GM21423 (cell line): ENCODE measurements around the gene ANP32B.
A peak's percentile ranks its signal among the peaks of the same experiment; 100 is the strongest.

Source experiments
- ATAC-seq: cut with Tn5 transposase; IDR thresholded peaks from one replicate; pipeline ENCODE4 v1.9.1; 2021; ENCODE audit warnings: mild to moderate bottlenecking, moderate library complexity; ENCODE audit not compliant: unreplicated experiment

Gene ANP32B

DNA sequence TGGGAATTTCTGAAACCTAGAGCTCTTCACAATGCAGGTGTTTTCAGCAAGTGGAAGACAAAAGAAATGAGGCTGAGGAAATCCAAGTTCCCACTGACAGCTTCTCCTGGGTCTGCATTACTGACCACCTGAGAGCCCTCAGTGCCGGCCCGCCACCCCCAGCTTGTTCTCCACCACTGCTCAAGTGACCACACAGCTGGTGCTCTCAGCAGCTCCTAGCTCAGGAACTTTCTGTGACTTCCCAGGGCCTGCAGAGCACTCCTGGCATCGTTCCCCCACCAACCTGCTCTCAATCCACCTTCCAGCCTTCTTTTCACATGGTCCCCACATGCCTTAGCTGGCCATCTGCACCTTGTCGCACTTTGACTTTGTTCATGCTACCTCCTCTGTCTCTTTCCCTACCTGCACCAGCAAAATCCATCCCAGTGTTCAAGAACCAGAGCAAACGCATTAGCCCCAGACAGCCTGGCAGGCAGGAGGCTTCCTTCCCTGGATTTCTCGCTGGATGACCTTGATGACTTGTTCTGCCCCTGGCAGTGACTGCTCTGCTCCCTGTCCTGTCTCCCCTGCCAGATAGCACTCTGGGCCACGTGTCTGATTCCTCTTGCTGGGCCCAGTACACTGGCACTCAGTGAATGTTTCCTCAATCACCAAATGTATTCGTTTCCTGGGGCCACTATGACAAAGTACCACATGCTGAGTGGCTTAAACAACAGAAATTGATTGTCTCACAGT lies 38.3 kb downstream of the ANP32B start:
- no peak for ATAC-seq

- no peak for ATAC-seq
Observed at GRCh38 chr9:98022447-98022846, 39.3 kb downstream of the ANP32B start.

- no peak for ATAC-seq
Observed at GRCh38 chr9:98024702-98025101, 41.6 kb downstream of the ANP32B start.

- no peak for ATAC-seq
Observed at GRCh38 chr9:98031169-98031568, 48.0 kb downstream of the ANP32B start.

- no peak for ATAC-seq
Observed at GRCh38 chr9:98031935-98032334, 48.8 kb downstream of the ANP32B start.

DNA sequence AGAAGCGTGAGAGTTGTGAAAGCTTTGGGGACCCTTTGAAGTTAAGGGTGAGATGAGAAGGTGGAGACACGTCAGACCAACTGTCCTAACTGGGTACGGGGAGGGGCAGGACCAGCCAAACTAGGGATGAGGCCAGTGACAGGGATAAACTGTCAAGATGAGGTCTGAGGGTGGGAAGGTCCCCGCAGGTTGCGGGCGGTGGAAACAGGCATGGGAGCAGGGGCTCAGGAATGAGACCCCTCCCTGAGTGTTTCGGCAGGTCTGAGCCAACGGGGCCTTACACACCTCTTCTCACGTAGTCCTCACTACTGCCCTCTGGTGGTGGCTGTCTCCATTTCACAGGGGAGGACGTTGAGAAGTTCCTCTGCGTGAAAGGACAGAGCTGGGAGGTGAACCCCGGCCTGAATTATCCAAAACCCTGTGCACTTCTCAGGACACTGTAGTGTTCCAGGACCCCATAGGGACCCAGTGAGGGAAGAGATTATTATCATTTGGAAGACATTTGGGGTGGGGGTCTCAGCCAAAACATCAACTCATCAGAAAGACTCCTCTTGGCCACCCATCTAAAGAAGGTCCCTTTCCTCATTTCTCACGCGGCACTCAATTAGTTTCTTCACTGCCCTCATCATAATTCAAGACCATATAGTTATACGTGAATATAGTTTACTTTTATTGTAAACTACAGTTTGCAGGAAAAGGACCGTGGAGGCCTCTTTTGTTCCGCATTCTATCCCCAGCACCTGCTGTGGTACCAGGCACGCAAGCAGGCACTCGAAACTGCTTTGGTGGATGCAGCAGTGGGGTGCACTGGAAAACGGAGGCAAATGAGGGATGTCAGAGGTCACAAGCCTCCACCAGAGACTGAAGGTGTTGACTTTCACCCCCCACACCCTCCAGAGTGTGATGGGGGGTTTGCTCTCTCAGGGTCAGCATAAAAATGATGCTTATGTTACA lies 51.7 kb downstream of the ANP32B start:
- peak; percentile 67 for ATAC-seq

GRCh38 chr9:98037357-98037756 lies 54.2 kb downstream of the ANP32B start:
- ATAC-seq, result no peak

DNA sequence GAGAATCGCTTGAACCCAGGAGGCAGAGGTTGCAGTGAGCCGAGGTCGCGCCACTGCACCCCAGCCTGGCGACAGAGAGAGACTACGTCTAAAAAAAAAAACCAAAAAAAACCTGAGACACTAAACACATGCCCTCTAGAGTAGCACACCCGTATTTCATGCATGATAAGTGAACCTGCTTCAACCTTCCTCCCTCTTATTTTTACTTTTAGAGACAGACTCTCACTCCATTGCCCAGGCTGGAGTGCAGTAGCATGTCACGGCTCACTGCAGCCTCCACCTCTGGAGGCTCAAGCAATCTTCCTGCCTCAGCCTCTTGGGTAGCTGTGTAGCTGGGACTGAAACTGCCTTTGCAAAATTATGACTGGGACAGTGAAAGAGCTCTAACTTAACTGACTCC lies 55.8 kb downstream of the ANP32B start:
- ATAC-seq, result no peak

DNA sequence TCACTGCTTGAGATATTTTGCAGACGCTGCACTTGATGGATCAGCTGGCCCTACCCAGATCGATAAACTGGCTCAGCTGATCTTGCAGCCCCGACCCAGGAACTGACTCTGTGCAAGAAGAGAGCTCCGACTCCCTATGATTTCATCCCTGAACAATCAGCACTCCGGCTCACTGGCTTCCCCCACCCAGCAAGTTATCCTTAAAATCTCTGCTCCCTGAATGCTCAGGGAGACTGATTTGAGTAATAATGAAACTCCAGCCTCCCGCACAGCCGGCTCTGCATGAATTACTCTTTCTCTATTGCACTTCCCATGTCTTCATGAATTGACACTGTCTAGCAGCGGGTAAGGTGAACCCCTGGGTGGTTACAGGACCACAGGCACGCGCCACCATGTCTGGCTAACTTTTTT lies 56.5 kb downstream of the ANP32B start:
- no peak for ATAC-seq

- no peak for ATAC-seq
Observed at GRCh38 chr9:98040212-98040611, 57.1 kb downstream of the ANP32B start.

- no peak for ATAC-seq
Observed at GRCh38 chr9:98043915-98044314, 60.8 kb downstream of the ANP32B start.

DNA sequence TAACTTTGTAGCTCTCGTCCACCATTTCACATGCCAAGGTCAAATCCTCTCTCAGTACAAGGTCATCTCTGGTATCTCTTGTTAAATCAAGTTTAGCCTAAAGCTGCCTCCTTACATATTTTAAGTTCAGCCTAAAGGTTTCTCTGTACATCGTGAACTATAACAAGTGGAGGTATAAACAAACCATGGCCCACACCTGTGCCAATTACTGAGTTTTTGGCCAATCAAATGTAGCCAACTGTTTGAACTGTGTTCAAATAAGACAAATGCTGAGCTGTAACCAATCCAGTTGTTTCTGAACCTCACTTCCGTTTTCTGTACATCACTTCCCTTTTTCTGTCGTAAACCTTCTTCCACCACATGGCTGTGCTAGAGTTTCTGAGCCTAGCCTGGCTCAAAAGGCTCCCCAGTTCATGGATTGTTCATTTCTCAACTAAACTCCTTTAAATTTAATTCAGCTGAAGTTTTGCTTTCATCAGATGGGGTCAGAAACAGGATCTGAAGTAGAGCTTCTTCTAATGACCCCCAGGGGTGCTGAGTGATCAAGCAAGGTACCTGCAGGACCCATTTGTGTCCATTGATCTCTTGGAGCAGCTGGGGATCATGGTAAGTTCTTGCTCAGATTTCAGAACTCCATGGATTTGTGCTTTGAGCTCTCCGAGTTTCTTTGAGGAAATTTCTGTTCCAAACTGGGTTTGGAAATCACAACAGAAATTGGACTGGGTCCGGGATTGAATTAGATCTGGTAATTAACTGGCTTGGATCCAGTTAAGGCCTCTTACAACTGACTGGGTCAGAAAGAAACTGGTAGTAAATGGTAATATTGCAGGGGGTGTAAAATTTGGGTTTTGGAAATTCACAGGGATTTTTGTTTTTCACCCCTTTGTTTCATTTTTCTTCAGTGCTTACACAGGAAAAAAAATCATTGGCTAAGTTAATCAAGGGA lies 62.4 kb downstream of the ANP32B start:
- ATAC-seq, result peak; percentile 86

DNA sequence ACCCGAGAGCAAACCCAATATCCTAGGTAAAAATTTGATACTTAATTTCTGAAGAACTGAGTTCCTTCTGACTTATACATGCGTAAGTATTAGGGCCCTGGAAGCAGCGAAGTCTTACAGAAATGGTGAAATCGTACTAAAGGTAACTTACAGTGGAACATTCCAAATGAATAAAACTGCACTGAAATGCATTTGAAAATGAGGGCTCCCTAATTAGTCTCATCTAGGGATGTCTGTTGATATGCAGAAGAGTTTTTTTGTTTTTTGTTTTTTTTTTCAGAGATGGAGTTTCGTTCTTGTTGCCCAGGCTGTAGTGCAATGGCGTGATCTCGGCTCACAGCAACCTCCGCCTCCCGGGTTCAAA lies 63.0 kb downstream of the ANP32B start:
- ATAC-seq, result no peak

- no peak for ATAC-seq
Observed at GRCh38 chr9:98047002-98047401, 63.9 kb downstream of the ANP32B start.

DNA sequence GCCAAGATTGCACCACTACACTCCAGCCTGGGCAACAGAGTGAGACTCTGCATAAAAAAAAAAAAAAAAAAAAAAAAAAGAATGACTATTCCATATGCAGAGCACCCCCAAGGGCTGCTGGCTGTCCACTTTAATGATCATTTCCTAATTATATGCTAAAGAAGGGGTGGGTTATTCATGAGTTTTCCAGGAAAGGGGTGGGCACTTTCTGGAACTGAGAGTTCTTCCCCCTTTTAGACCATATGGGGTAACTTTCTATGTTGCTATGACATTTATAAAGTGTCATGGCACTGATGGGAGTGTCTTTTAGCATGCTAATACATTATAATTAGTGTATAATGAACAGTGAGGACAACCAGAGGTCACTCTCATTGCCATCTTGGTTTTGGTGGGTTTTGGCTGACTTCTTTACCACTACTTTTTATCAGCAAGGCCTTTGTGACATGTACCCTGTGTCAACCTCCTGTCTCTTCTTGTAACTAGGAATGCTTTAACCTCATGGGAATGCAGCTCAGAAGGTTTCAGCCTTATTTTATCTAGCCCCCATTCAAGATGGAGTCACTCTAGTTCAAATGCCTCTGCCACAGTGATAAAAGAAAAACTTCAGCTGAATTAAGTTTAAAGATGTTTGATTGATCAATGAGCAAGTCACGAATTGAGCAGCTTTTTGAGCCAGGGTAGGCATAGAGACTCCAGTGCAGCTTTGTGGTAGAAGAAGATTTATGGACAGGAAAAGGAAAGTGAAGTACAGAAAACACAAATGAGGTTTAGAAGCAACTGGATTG lies 66.3 kb downstream of the ANP32B start:
- no peak for ATAC-seq

GRCh38 chr9:98050351-98050750 lies 67.2 kb downstream of the ANP32B start:
- no peak for ATAC-seq

- ATAC-seq, result no peak
Observed at GRCh38 chr9:98054376-98054951, 71.3 kb downstream of the ANP32B start.

GRCh38 chr9:98056269-98057137 lies 73.4 kb downstream of the ANP32B start, which contains the start of gene NANS:
NANS (plus strand) TSS chr9:98056732; CDS start chr9:98056809, 77 bp downstream.
- peak; percentile 96 for ATAC-seq
